IMR-90 (cell line): ENCODE measurements around the gene RWDD1.

Source experiments
- CEBPB ChIP-seq: IDR thresholded peaks from 2 replicates; pipeline ENCODE4 v1.6.1; 2012; ENCODE audit warnings: low read depth, low read length, improper control_type of control experiment
- CTCF ChIP-seq: conservative IDR thresholded peaks from 2 replicates; pipeline ENCODE4 v1.5.1; 2012; ENCODE audit warnings: mild to moderate bottlenecking, low read depth, low read length, improper control_type of control experiment
- FOS ChIP-seq: fragments of 150-350 bp; IDR thresholded peaks from 2 replicates; pipeline ENCODE4 v1.6.1; 2016; ENCODE audit warnings: low read depth, low read length

DNA sequence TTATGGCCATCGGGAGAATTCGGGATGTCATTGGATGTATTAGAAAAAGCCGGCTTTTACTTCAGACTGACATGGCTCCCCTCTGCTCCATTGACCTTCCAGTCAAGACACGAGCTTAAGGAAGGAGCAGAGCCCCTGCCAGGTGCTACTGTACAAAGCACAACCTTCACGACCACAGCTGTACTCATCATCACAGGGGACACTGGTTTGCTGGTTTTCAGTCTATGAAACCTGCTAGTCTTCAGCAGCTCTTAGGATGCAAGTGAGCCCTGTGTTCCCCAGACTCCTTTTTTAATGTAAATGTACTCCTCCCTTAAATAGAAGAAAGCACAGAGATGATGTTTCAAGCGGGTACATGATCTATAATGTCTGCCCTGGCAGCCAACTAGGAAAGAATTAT, 23.9 kb upstream of the RWDD1 start:
- TF ChIP-seq CTCF (no peak), FOS (no peak), CEBPB (no peak)
